HG03135 (cell line): ENCODE measurements around the gene C10orf88.
A peak's percentile ranks its signal among the peaks of the same experiment; 100 is the strongest.

Source experiments
- ATAC-seq: cut with Tn5 transposase; IDR thresholded peaks from one replicate; pipeline ENCODE4 v1.9.1; 2021; ENCODE audit warnings: mild to moderate bottlenecking, moderate library complexity; ENCODE audit not compliant: unreplicated experiment

The C10orf88 gene, protein sequence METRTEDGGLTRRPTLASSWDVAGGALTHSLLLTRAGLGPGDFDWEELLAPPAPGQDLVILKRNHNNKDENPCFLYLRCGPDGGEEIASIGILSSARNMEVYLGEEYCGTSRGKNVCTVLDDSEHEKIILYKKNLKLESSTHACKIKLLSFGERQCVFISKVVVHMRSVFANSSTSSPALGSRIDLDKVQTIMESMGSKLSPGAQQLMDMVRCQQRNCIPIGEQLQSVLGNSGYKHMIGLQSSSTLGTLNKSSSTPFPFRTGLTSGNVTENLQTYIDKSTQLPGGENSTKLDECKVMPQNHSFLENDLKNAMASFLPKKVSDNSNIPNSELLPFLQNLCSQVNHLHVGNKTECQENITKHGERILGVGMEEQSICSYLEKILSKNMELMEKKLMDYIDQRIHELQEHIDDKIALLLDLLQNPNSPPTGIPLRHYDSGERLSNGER

DNA sequence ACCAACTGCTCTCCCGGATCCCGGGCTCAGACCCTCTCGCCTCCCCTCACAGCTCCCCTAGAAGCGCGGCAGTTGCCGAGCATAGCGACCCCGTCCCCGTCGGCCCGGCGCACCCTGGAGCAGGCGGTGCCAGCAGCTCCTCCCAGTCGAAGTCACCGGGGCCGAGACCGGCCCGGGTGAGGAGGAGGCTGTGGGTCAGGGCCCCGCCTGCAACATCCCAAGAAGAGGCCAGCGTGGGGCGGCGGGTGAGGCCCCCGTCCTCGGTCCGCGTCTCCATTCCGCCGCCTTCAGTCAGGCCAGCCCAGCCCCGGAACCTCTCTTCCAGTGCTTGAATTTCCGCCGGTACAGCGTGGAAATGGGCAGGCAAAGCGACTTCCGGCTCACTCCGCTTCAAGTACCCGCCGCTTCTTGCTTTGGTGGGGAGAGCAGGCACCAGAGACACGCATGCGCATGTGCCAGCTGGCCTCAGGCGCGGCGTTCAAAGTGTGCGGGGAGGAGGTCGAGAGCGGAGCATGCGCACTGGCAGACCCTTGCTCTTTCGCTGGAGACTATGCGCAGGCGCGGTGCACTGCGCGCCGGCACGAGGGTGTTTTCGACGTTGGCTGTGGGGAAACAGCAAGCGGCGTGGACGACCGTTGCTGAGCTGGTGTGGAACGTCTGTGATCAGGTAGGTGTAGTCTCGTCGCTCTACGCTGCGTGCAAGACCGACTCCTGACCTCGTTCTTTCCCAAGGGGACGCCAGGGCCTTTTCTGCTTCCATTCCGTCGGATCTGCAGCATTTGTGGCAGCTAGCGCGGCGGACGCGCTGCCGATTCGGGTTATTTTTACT is at the start of gene C10orf88:
C10orf88 (minus strand) TSS at position 326 of the 829 bp plus-strand sequence; CDS start at position 277, 49 bp downstream.
- ATAC-seq: peak; percentile 98

DNA sequence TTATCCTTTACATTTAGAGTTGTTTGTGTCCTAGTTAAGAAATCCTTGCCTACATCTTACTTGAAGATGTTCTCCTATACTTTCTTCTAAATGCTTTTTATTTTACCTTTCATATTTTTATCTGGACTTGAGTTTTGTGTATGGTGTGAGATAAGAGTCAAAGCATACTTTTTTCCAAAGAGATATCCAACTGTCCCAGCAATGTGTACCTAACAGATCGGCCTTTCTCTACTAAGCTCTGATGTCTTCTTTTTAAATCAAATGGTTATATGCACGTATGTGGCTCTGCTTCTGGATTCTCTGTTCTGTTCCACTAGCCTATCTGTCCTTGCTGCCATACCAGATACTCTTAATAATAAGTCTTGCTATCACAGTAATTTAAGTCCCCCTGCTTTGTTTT is 47.3 kb upstream of the C10orf88 start:
- no peak for ATAC-seq

DNA sequence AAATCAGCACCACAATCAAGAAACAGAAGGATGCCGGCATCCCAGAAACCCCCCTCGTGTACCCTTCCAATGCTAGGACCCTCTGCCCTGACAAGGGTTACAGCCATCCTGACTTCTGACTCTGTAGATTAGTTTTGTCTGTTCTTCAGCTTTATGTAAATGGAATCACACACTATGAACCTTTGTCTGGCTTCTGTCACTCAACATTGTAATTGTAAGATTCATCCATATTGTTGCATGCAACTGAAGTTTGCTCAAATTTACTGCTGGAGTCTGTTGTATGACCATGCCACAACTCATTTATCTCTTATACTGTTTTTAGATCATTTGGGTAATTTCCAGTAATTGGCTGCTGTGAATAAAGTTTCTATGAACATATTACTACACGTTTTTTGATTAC is 46.1 kb upstream of the C10orf88 start:
- ATAC-seq: no peak

DNA sequence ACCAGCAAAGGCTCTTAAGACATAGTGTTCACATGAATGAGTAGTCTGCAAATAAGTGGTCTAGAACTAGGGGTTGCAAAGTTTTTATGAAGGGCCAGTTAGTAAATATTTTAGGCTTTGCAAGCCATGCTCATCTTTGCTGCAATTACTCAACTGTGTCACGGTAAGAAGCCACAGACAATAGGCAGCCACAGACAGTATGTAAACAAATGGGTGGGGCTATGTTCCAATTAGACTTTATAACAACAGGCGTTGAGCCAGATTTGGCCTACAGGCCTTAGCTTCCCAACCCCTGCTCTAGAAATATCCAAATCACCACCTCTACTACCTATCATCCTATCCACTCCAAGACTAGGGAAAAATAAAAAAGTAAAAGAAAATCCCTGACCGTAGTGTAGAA is 45.3 kb upstream of the C10orf88 start:
- ATAC-seq: no peak

DNA sequence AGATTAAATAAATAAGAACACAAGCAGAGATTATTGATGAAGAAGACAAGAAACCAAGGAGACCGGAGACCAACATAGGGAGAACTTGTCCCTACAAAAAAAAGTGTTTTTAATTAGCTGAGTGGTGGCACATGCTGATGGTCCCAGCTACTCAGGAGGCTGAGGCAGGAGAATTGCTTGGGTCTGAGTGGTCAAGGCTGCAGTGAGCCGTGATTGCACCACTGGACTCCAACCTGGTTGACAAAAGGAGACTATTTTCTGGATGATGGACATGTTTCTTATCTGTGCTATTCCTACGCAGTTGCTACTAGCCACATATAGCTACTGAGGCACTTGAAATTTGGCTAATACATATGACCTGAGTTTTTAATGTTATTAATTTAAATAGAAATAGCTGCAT is 44.9 kb upstream of the C10orf88 start:
- ATAC-seq: no peak

DNA sequence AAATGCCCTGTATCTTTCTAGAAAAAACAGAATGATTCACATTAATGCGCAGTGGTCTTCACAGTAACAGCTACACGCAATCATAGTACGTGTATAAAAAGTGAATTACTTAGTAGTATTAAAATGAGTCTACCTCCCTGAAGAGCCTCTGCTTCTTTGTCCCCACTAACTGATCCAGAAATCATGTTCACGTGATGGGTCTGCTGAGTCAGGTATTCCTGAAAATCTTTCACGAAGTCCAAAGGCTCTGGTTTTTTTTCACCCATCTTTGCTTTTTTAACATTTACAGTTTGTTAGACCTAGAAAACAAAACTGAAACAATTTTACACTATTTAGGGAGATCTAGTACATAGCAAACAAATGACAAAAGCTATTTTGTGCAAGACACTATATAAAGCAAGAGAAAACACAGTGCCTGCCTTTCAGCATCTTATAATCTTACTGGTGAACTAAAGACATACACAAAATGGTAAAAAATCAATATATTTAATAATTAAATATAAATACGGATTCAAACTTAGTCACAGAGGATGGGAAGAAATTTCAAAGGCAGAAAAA is 44.4 kb upstream of the C10orf88 start:
- no peak for ATAC-seq

DNA sequence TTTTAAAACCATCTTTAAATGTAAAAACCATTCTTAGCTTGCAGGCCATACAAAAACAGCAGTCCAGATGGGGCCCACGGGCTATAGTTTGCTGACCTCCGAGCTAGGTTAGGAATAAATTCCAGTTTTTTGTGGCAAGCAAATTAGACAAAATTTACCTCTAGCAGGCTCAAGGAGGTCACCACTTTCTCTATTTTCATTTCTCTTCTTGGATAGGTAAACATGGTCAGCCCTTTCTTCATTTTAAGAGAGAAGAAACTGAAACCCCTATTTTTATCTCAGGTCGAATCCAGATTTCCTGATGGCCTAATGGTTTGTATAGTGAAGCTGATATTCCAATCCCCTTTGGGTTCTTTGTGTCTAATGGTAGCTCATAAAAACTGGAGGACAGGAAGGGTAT is 43.8 kb upstream of the C10orf88 start:
- ATAC-seq: no peak

DNA sequence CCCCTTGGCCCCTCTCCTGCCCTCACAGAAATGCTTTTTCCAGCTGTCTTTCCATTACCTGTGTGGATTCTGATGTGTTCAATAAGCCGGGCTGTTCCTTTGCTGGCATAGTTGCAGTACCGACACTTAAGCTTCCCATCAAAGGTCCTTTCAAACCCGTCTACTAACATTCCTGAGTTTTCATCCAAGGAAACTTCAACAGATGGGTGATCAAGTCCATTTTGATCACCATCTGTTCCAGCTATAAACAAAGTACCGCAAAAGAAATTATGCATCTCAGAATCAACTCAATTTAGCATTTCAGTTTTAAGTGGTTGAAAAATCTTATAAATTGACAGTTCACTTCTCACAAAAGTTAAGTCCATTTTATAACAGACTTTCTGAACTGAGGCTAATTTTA is 41.9 kb upstream of the C10orf88 start:
- no peak for ATAC-seq

DNA sequence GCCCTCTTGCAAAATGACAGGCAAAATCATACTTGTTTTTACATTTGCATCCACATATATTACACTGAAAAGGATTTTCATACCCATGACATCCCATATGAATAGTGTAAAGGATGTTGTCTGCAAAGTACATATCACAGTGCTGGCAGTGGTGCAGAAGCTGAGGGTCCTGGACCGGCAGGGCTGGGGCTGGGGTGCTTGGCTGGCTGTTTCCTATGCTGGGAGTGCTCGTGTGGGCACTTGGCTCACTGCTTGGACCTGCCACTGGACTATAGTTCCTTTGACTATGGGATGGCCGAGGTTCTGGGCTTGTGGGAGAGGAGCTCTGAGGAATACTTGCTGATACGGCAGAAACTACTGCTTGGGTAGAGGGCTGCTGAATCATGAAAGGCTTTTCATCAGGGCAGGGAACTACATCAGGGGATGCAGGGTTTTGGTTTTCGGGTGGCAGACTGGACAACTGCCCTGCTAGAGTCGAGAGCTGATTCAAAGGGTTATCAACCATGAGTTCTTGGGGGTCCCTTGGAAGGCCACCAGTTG is 39.8 kb upstream of the C10orf88 start:
- ATAC-seq: no peak

DNA sequence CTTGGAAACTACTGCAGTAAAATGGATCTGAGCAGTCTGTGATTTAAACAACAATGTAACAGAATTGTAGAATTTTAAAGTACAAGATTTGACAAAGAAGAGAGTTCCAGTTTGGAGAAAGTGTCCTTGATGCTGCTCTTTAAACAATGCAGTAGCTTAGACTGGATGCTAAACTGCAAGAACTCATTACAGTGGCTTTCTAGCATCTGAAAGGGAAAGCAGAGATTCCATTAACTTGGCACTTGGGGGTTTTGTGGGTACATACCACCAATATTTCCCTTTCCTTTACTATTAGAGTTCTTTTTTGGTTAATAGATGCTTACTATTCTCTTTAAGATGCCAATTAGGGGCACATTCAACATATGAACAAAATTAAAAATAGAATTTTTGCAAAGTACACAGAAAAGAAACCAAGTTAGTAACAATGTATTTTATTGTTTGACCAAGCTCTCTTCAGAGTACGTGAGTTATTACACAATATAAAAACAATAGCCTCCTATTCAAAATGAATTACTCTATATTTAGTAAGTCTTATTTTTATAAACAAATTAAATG is 38.1 kb upstream of the C10orf88 start:
- ATAC-seq: no peak

DNA sequence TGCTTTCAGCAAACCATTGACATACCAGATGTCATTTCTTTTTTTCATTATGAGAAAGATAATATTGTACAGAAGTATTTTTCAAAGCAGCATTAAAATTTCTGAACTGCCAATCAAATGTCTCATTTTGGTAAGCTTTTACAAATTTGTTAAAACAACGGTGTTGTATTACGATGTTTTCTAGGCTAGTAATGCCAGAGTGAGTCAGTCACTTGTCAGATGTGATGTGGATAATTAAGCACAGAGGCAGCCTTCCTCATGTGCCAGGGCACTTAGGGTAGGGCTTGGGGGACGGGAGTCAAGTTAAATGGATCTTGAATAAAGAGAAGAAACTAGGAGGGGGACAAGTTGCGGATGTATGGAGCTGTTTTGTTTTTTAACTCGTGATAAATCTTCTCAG is 36.3 kb upstream of the C10orf88 start:
- ATAC-seq: no peak

DNA sequence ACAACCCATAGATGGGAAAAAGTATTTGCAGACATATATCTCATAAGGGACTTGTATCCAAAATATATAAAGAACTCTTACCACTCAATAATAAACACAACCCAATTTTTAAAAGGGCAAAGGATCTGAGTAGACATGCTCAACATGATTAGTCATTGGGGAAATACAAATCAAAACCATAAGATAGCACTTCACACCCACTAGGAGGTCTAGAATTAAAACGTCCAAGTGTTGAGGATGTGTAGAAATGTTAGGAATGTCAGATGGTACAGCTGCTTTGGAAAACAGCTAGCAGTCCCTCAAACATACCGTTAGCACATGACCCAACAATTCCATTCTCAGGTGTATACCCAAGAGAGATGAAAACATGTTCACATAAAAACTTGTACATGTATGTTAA is 34.5 kb upstream of the C10orf88 start:
- ATAC-seq: no peak

DNA sequence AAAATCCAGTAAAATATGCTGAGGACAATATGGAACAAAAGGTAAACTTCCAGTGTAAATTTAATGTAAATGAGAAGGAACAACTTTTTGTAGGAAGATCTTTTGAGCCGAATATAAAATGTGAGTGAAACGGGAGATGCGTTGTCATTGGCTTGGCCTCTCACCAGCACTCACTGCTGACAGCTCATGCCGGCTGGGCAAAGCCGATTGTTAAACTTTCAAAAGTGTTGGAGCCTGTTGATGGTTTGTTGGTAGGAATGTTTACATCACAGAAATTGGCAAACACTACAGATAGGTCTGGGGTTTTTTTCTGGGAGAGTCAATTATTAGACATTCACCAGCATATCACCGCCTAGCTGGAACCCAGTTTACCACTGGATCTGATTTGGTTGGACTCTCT is 32.3 kb upstream of the C10orf88 start:
- no peak for ATAC-seq

DNA sequence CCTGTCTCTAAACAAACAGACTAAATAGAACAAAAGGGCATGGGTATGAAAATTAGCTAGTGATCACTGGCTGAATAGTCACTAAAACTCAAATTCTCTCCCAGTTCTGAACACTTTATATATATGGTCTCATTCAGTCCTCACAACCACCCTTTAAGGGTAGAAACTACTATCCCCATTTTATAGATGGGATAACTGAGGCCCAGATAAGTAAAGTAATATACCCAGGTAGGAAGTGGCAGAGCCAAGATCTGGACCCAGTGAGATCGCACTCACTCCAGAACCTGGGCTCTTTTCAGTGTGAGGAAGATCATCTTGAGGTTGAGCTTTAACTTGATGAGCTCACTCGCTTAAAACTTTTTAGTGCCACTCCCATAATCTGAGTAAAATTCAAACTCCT is 30.7 kb upstream of the C10orf88 start:
- no peak for ATAC-seq

DNA sequence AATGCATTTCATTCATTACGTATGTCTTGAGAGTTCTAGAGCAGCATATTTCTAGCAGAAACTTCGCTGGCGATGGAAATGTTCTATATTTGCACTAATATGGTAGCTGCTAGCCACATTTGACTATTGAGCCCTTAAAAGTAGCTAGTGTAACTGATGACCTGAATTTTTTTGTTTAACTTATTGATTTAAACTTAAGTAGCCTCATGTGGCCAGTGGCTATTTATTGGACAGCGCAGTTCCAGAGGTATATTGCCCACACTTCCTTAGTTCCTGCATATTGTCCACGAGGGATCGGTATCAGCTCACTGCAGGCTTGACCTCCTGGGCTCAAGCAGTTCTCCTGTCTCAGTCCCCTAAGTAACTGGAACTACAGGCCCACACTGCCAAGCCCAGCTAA is 29.9 kb upstream of the C10orf88 start:
- no peak for ATAC-seq

DNA sequence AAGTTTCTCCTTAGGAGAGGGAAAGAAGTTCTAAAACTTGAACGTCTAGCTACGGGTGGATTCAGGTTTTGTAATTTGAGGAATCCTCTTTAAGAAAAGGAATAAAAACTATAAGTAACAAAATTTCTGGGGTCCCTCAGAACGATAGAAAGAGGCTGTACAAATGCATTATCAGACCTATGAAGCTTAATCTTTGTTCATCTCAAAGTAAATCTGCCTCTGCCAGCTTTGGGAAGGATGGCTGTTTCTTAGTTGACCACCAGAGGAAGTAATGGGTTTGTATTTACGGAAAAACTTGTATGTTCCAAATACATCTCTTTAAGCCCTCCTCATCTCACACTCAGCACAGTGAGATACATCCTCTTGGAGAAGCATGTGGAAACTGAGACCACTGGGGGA is 27.0 kb upstream of the C10orf88 start:
- no peak for ATAC-seq

DNA sequence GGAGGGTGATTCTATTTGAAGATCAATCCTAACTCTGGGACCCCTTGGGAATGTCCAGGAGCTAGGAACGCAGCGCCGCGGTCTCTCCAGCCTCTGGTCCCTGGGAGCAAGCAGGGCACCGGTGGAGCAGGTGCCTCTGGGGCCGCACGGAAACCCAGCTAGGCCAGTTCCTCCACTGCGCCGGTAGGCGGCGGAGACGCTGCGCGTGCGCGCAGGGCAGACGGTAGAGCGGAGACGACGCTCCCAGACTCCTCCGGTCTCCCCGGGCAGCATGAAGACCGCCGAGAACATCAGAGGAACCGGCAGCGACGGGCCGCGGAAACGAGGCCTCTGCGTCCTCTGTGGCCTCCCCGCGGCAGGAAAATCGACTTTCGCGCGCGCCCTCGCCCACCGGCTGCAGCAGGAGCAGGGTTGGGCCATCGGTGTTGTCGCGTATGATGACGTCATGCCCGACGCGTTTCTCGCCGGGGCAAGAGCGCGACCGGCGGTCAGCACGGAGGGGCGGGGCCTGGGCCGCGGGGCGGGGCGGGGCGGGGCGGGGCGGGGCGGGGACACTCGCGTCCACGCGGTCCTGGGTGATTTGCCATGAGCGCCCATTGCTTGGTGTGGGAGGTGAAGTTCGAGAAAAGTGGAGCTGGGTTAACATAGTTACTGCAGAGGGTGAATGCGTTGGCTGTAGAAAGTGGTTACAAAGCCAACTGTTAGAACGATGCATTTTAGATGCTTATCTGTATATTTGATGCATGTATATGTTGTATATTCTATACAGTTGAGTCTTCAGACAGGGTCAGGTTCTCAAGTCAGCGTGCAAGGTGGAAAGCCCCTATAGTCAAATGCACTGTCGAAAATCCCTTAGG is 26.4 kb upstream of the C10orf88 start, which contains the start of gene PSTK:
PSTK (plus strand) TSS at position 193 of the 857 bp plus-strand sequence; CDS start at position 272, 79 bp downstream.
- ATAC-seq: peak; percentile 96

DNA sequence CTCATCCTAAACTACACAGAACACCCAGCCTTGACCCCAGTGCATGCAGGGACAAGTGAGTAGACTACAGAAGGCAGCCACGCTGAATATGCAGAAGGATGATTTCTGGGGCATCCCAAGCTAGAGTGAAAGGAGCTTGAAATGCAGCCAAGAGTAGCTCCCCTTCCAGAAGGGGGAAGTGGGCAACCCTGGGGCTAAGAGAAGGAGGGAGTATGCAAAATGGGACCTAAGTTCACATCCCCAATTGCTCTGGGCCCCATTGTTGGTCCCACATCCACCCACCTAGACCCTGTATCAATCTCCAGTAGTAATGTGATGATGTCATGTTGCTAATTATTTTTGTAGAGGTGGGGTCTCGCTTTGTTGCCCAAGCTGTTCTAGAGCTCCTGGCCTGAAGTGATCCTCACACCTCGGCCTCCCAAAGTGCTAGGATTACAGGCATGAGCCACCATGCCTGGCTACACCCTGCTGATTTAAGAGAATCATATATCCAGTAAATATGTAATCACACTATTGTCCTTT is 20.6 kb upstream of the C10orf88 start:
- ATAC-seq: no peak

DNA sequence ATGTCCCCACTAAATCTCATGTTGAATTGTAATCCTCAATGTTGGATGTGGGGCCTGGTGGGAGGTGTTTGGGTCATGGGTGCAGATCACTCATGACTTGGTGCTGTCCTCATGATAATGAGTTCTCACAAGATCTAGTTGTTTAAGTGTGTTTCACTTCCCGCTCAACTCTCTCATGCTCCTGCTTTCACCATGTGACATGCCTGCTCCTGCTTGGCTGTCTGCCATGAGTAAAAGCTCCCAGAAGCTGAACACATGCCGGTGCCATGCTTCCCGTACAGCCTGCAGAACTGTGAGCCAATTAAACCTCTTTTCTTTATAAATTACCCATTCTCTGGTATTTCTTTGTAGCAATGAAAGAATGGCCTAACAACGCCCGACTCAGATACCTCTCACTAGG is 20.0 kb upstream of the C10orf88 start:
- no peak for ATAC-seq

DNA sequence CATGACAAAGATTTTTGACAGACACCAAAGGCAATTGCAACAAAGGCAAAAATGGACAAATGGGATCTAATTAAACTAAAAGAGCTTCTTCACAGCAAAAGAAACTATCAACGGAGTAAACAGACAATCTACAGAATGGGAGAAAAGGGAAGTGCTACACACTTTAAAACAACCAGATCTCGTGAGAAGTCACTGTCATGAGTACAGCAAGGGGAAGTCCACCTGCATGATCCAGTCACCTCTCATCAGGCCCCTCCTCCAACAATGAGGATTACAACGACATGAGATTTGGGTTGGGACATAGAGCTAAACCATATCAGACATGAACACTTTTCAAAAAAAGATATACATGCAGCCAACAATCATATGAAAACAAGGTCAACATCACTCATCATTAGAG is 14.7 kb upstream of the C10orf88 start:
- ATAC-seq: no peak
